Activated CD8-positive, alpha-beta memory T cell treated with anti-CD3 and anti-CD28 coated beads for 48 hours (primary cell): ENCODE data around the gene PSMB2.

Experiments
- DNase-seq, 3 experiments: peaks; one replicate each; pipeline ENCODE4 v3.0.0-alpha.2; 2020; ENCODE audit warnings: low read depth in 2 of 3, low spot score in 2 of 3

Gene PSMB2

GRCh38 chr1:35644204-35644603, 2.9 kb upstream of the PSMB2 start:
- DNase-seq, result no peak

- no peak for DNase-seq
These were observed 1.2 kb upstream of the PSMB2 start for GRCh38 chr1:35642471-35642955.

GRCh38 chr1:35640380-35641232, 720 bp downstream of the PSMB2 start:
- no peak for DNase-seq

GRCh38 chr1:35637401-35637809, 3.9 kb downstream of the PSMB2 start:
- no peak for DNase-seq

GRCh38 chr1:35633547-35633946, 7.8 kb downstream of the PSMB2 start:
- no peak for DNase-seq

GRCh38 chr1:35631396-35631795, 9.9 kb downstream of the PSMB2 start:
- DNase-seq, result no peak

- DNase-seq, result no peak
These were observed 12.3 kb downstream of the PSMB2 start for GRCh38 chr1:35629051-35629450.

- no peak for DNase-seq
These were observed 17.5 kb downstream of the PSMB2 start for GRCh38 chr1:35623832-35624231.

GRCh38 chr1:35622510-35623178, 18.7 kb downstream of the PSMB2 start:
- no peak for DNase-seq

GRCh38 chr1:35619237-35620121, 21.8 kb downstream of the PSMB2 start:
- no peak for DNase-seq

GRCh38 chr1:35615440-35615839, 25.9 kb downstream of the PSMB2 start:
- no peak for DNase-seq

GRCh38 chr1:35611655-35612054, 29.7 kb downstream of the PSMB2 start:
- no peak for DNase-seq

- DNase-seq, result no peak
These were observed 35.5 kb downstream of the PSMB2 start for GRCh38 chr1:35605867-35606182.

GRCh38 chr1:35605071-35605866, 36.1 kb downstream of the PSMB2 start:
- DNase-seq, result no peak

GRCh38 chr1:35603941-35604340, 37.4 kb downstream of the PSMB2 start:
- DNase-seq, result no peak

GRCh38 chr1:35603468-35603867, 37.9 kb downstream of the PSMB2 start:
- DNase-seq, result no peak

- DNase-seq, result no peak
These were observed 40.7 kb downstream of the PSMB2 start for GRCh38 chr1:35600593-35600992.

GRCh38 chr1:35599411-35599810, 41.9 kb downstream of the PSMB2 start:
- no peak for DNase-seq

- DNase-seq, result no peak
These were observed 42.4 kb downstream of the PSMB2 start for GRCh38 chr1:35598895-35599294.

GRCh38 chr1:35597870-35598269, 43.5 kb downstream of the PSMB2 start:
- DNase-seq, result no peak

GRCh38 chr1:35595684-35596083, 45.6 kb downstream of the PSMB2 start:
- no peak for DNase-seq
